GM12892 (cell line): Measurements from ENCODE around the gene TEX12.
"Not testable (repeated sequence)": the region's sequence is repeated elsewhere in the genome, so short reads cannot be mapped to it uniquely, and the experiment has no call there.

Source experiments
- POLR2A ChIP-seq: IDR thresholded peaks from 2 replicates; pipeline ENCODE4 v1.6.1; 2011; ENCODE audit warnings: low read depth, low read length, control low read depth
- POLR2AphosphoS5 ChIP-seq: IDR thresholded peaks from 2 replicates; pipeline ENCODE4 v1.6.1; 2011; ENCODE audit warnings: low read depth, low read length, control low read depth
- TAF1 ChIP-seq: IDR thresholded peaks from 2 replicates; pipeline ENCODE4 v1.6.1; 2011; ENCODE audit warnings: low read depth, mild to moderate bottlenecking, control low read depth, low read length, borderline replicate concordance

DNA sequence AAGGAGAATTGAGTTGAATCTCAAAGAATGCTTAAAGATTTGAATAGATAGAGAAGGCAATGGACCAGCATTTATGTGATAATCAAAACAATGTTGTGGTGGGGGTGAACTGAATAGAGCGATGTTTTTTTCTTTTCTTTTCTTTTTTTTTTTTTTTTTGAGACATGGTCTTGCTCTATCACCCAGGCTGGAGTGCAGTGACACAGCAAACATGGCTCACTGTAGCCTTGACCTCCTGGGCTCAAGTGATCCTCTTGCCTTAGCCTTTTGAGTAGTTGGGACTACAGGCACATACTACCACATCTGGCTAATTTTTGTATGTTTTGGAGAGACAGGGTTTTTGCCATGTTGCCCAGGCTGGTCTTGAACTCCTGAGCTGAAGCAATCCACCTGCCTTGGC lies 5.0 kb upstream of the TEX12 start:
- TF ChIP-seq POLR2AphosphoS5, POLR2A, TAF1: not testable (repeated sequence)
